ENCODE results near the gene TRPM4.
A peak's percentile ranks its signal among the peaks of the same experiment; 100 is the strongest.
"Not testable (repeated sequence)": the region's sequence is repeated elsewhere in the genome, so short reads cannot be mapped to it uniquely, and the experiment has no call there.

Gene TRPM4

GRCh38 chr19:49157445-49158224 is at the start of gene TRPM4:
TRPM4 (plus strand) TSS chr19:49157792; CDS start chr19:49157867, 75 bp downstream.
- ATAC-seq (peak; percentile 71), DNase-seq (peak; percentile 67)

DNA sequence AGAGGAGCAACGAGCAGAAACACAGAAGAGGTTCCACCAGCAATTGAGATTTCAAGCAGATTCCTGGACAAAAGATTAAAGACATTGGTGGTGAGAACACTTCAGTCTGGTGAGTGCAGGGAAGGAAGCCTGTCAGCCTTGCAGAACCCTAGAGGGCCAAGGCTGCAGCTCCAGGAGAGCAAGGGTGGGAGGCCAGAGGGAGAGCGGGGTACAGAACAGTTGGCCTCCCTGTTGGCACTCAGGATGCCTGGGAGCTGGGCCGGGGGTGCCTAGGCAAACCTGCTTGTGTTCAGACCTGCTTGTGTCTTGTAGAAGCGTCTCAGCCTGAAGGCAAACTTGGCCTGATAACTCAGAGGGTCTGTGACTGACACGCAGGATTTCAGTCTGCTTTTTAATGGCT is 48.5 kb upstream of the TRPM4 start:
- ATAC-seq, result no peak
- DNase-seq, result no peak

DNA sequence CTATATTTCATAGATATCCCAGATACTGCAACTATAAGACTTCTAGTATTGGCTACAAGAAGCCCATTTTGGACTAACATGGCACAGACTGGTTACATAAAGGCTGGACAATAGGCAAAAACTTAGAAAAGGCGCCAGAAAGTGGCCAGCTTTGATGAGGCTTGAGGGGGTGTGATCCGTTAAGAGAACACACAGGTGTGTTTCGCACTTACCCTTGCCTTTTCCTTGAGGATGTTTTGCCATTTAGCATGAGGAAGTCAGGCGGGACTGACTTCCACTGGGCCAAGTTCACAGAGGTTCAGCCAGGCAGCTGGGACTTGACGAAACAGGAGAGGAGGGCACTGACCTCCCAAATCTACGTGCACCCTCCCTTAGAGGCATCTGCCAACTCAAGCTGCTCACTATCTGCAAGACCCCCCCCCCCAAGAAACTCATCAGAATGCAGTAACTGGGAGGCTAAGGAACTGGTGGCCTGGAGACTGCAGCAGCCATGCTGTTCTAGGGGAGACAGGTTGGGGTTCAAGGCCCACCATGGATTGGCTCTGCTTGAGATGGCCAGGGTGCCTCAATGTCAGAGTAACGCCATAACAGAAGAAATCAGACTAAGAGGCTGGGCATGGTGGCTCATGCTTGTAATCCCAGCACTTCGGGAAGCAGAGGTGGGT is 47.9 kb upstream of the TRPM4 start:
- no peak for ATAC-seq
- DNase-seq, result no peak

DNA sequence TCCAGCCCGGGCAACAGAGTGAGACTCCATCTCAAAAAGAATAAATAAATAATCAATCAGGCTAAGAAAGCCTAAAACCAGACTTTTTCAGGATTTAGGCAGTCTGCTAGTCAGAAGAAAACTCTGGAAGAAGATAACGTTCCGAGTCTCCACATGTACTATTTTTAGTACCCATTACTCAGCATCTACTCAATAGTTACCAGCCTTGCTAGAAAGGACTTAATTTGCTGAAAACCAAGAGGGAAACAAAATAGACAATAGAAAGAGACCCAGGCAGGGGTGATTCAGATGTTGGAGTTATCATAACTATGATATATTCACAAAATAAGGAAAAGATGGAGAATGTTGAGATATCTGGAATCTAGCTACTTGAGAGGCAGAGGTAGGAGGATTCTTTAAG is 47.0 kb upstream of the TRPM4 start:
- ATAC-seq (no peak), DNase-seq (no peak)

DNA sequence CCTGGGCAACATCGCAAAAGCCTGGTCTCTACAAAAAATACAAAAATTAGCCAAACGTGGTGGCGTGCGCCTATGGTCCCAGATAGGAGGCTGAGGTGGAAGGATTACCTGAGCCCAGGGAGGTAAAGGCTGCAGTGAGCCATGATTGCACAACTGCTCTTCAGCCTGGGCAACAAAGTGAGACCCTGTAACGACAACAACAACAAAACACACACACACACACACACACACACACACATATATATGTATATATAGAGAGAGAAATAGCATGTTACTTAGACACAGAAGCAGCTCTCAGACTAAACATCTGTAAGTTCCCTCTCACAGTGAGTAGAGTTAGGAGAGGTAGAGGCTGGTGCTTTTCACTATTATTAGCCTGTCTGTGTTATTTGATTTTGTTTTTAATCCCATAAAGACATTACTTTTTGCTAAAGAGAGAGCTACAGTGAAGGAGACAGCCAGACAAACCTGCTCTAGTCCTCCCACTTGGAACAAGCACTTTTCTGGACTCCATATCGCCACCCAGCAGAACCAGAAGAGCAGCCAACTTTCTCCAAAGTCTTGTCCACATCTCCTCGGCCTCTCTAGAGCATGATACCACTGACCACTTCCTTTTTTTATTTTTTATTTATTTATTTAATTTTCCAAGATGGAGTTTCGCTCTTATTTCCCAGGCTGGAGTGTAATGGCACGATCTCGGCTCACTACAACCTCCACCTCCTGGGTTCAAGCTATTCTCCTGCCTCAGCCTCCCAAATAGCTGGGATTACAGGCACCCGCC is 46.2 kb upstream of the TRPM4 start:
- ATAC-seq, result no peak
- no peak for DNase-seq

DNA sequence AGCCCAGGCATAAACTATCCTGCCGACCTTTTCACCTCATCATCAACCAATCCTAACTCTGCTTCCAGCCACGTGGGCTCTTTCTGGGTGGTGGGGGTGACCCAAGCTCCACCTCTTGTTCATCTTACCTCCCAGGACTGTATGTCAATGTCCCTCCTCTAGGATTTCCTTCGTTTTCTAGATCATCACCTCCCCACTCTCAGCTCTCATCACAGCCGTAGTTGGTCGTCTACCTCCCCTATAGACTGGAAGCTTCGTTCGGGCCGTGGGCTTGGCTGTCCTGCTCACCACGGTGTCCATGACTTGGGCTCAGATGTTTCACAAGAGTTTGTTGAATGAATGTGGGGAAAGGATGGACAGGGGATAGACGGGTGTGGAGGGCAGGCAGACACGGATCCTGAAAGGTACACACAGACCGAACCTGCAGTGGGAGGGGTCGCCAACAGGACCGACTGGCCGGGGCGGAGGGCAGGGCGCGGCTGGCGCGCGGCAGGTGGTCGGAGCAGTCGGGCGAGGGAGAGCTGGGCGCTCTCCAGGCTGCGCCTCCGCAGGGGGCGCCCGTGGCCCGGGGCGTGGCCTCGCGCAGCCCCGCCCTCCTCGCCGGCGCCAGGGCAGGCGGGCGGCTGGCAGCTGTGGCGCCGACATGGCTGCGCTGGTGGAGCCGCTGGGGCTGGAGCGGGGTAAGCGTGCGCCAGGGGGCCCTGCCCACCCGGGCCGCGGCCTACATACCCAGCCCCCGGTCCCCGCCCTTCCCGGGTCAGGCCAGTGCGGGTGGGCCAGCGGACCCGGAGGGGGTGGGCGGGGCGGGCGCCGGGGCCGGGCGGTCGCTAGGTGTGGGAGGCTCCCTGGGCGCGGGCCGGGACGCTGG is 43.6 kb upstream of the TRPM4 start, which contains the start of gene LIN7B:
Gene LIN7B (plus strand): TSS at position 609 of the 868 bp plus-strand sequence. CDS start 35 bp downstream, at position 644.
- DNase-seq (peak; percentile 78), ATAC-seq (peak; percentile 73)

DNA sequence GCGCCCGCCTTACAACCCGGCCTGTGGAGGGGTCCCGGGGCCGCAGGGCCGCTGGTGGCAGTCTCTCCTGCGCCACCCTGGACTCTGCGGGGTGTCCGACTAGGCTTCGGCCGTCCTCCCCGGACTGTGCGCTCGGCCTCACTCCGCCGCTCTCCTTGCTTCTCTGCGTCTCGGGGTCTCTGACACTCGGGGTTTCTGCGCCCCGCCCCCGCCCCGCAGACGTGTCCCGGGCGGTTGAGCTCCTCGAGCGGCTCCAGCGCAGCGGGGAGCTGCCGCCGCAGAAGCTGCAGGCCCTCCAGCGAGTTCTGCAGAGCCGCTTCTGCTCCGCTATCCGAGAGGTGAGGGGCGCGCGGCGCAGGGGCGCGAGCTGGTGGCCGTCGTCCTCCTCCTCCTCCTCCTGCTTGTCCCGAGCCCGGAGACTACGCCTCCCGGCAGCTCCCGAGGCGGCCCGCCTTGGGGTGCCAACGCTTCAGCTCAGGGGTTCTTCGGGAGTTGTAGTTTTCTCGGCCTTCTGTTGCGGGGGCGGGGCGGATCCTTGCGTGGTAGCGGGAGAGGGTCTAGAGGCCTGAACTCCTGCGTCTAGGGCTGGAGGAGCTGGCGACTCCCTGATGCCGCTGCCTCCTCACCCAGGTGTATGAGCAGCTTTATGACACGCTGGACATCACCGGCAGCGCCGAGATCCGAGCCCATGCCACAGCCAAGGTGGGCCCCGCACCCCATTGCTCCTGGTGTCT is 42.8 kb upstream of the TRPM4 start:
- no peak for ATAC-seq
- peak; percentile 60 for DNase-seq

DNA sequence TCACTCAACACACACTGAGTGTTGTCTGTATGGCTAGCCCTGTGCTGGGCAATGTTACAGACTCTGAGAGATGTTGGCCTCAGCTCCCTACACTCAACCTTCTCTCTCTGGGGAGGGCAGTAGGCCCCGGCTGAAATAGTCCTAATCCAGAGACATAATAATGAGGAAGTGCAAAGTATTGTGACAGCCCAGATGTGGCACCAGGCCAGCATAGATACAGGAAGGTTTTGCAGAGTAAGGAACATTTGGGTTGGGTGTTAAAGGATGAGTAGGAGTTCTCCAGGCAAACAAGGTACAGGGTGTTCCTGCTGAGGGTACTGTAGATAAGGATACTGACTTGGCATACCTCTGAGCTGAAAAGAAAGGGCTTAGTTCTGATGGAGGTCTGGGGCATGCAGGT is 41.0 kb upstream of the TRPM4 start:
- no peak for ATAC-seq
- DNase-seq, result no peak

GRCh38 chr19:49117677-49118564 is 39.7 kb upstream of the TRPM4 start:
- no peak for DNase-seq
- no peak for ATAC-seq

DNA sequence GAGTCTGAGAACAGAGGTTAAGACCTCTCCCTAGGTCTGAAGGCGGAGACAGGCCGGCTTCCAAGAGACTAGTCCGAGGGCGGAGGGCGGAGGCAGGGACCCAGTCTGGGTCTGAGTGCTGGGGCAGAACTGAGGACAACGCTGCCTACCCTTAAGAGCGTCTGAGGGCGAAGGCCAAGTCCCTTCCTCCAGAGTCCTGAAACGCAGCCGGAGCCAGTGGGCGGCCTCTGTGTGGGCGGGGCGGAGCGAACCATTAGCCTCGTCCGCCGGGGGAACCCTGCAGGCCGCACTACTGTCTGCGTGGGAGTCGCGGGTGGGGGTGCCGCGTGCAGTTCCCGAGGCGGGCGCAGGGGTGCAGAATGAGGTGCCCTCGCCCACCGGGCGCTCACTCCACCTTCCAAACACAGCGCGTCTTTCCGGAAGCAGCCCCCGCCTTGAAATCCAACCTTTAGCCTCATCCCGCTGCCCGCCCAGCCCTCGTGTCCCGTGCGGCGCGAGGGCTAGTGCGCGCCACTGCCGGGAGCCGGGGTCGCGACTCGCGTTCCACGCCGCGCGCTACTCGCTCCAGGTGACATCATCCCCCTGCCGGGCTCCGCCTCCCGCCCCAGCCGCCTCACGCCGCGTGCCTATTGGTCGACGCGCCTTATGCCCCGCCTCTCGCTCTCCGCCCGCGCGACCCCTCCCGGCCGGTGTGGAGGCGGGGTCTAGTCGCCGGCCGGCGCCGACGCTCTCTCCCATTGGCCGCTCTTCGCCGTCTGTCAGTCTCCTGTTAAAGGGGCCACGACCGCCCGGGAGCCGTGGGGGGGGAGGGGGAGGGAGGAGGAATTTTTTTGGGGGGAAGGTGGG is 38.8 kb upstream of the TRPM4 start, which contains the start of gene C19orf73:
Gene C19orf73 (minus strand): TSS at position 579 of the 846 bp plus-strand sequence. CDS start 121 bp downstream, at position 458.
- ATAC-seq (peak; percentile 80), DNase-seq (peak; percentile 96)

GRCh38 chr19:49119411-49120324 is 37.9 kb upstream of the TRPM4 start, which contains the start of gene PPFIA3:
PPFIA3 (plus strand) TSS chr19:49119544; CDS start chr19:49127874, 8,330 bp downstream.
- ATAC-seq, result no peak
- DNase-seq, result peak; percentile 38

DNA sequence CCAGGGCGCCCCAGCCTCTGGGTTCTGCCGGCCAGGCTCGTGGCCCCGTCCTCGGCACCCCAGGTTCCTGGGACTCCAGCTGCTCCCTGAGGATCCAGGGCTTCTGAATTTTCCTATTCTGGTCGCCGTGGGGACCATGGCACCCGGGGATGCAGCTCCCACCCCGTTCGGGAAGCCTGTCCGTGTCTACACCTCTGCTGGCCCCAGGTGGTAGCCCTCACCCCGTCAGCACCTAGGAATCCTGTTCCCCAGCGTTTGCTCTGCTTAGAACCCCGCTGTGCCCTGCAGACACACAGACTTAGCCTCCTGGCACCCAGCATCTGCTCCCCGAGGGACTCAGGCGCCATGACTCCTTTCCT is 37.3 kb upstream of the TRPM4 start:
- DNase-seq (no peak), ATAC-seq (no peak)

GRCh38 chr19:49120868-49121267 is 36.7 kb upstream of the TRPM4 start:
- no peak for ATAC-seq
- no peak for DNase-seq

GRCh38 chr19:49121841-49122240 is 35.8 kb upstream of the TRPM4 start:
- DNase-seq, ATAC-seq: not testable (repeated sequence)

DNA sequence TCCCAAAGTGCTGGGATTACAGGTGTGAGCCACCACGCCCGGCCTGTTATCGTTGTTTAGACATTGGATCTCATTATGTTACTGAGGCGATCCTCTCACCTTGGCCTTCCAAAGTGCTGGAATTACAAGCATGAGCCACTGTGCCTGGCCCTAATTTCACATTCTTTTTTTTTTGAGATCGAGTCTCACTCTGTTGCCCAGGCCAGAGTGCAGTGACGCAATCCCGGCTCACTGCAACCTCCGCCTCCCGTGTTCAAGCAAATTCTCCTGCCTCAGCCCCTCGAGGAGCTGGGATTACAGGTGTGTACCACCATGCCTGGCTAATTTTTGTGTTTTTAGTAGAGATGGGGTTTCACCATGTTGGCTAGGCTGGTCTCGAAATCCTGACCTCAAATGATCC is 34.3 kb upstream of the TRPM4 start:
- ATAC-seq, DNase-seq: not testable (repeated sequence)

- ATAC-seq (no peak), DNase-seq (no peak)
These were observed 32.4 kb upstream of the TRPM4 start for GRCh38 chr19:49125025-49125731.

- DNase-seq (no peak), ATAC-seq (no peak)
These were observed 31.0 kb upstream of the TRPM4 start for GRCh38 chr19:49126575-49126974.

Measured in stimulated activated naive CD8-positive, alpha-beta T cell treated with anti-CD3 and anti-CD28 coated beads, Interleukin-15, Interleukin-2, amounts not matched to agents 100 U/mL and 50 U/mL, for 24 hours (primary cell).